ENCODE measurements around the gene CNTNAP1. TPM values are rescaled to one million over a fixed set of nuclear protein-coding genes. Genes with fewer than 3 reads are reported as not detected.
"Not testable (repeated sequence)": the region's sequence is repeated elsewhere in the genome, so short reads cannot be mapped to it uniquely, and the experiment has no call there.

CNTNAP1 gene
- total and polyA plus RNA-seq, 2 donors: 0.76 to 2.1 TPM

DNA sequence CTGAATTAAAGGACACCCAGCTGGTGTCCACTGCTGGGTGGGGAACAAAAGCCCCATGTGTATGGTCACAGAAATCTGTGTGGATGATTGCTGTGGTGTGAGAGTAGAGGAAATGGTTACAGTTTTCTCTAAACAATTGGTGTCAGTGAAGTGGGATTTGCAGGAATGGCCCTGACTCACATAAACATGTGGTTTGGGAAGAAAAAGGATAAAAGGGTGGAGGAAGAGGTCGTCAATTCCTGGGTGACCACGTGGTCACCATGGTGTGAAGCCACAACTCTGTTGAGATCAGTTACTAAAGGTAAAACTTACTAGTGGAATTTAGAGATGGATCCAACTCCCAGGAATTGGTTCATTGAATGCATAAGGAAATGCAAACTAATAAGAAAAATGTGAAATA, 26.8 kb upstream of the CNTNAP1 start:
- Histone ChIP-seq H3K4me1 (ENCODE audit: control insufficient read depth in 2 of 2, insufficient read depth in 2 of 2, low read length in 2 of 2) (peaks cover 4 to 18% of the 10 kb centered on the region in 2 donors), H3K27me3 (ENCODE audit: control insufficient read depth in 2 of 2, insufficient read depth in 1 of 2, low read length in 1 of 2) (peaks cover 4 to 47% of the 10 kb centered on the region in 2 donors), H3K27ac (ENCODE audit: low read depth in 1 of 2, low read length in 1 of 2) (no peak overlapping the region), H3K9me3 (ENCODE audit: control insufficient read depth in 2 of 2, insufficient read depth in 1 of 2, low read length in 1 of 2) (peaks cover 0 to 3% of the 10 kb centered on the region in 2 donors), H3K36me3 (ENCODE audit: control insufficient read depth in 2 of 2, insufficient read depth in 2 of 2, low read length in 1 of 2) (no peaks in the 10 kb centered on the region), H3K4me3 (ENCODE audit: low read length in 2 of 2) (no peak overlapping the region)
- no peak for DNase-seq (ENCODE audit: low read depth in 6 of 9, low spot score in 9 of 9)
- WGBS: 79% methylated on average over 2 of the region's 2 CpGs

DNA sequence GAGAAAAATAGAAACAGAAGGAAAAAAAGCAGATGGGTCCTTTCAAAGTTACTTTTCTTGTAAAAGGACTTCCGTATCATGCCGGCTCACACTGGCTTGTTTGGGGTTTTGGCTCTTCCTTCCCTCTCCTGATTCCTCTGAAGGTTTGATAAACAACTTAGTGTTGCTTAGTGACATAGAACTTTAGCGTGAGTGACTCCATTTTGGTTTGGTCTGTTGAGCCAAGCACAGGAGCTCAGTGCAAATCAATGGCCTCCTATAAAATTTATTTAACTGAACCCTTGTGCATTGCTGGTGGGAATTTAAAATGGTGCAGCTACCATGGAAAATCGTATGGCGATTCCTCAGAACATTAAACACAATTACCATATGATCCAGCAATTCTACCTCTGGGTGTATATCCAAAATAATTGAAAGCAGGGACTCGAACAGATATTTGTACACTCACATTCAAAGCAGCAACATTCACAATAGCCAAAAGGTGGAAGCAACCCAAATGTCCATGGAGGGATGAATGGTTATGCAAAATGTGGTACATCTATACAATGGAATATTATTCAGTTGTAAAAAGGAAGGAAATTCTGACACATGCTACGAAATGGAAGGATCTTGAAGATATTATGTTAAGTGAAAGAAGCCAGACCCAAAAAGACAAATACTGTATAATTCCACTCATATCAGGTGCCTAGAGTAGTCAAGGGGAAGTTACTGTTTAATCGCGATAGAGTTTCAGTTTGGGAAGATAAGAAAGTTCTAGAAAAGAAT, 24.3 kb upstream of the CNTNAP1 start:
- WGBS: 93% methylated on average over 9 of the region's 9 CpGs
- H3K4me1 ChIP-seq (ENCODE audit: control insufficient read depth in 2 of 2, insufficient read depth in 2 of 2, low read length in 2 of 2): peaks cover 4 to 18% of the 10 kb centered on the region in 2 donors
- no peak for DNase-seq (ENCODE audit: low read depth in 6 of 9, low spot score in 9 of 9)

GRCh38 chr17:42659079-42659931, 23.0 kb upstream of the CNTNAP1 start, which contains the start of gene TUBG2:
Gene TUBG2, plus strand, starts transcription at chr17:42659284. Its CDS starts 220 bp downstream, at chr17:42659504.
- Histone ChIP-seq H3K4me1 (ENCODE audit: control insufficient read depth in 2 of 2, insufficient read depth in 2 of 2, low read length in 2 of 2) (peaks cover 4 to 12% of the 10 kb centered on the region in 2 donors), H3K36me3 (ENCODE audit: control insufficient read depth in 2 of 2, insufficient read depth in 2 of 2, low read length in 1 of 2) (no peaks in the 10 kb centered on the region), H3K9me3 (ENCODE audit: control insufficient read depth in 2 of 2, insufficient read depth in 1 of 2, low read length in 1 of 2) (no peaks in the 10 kb centered on the region), H3K27me3 (ENCODE audit: control insufficient read depth in 2 of 2, insufficient read depth in 1 of 2, low read length in 1 of 2) (peaks cover under 1 to 29% of the 10 kb centered on the region in 2 donors), H3K27ac (ENCODE audit: low read depth in 1 of 2, low read length in 1 of 2) (peak within 1 kb of the TSS in 1 of 2 donors; percentile 8), H3K4me3 (ENCODE audit: low read length in 2 of 2) (peak within 1 kb of the TSS; percentile 49 to 66)
- WGBS: 10% methylated on average over 59 of the region's 59 CpGs
- DNase-seq (ENCODE audit: low read depth in 6 of 9, low spot score in 9 of 9): peak in 6 of 9 donors; percentile 57 to 80 (median 64)

More for the DNA sequence above, 24.3 kb upstream of the CNTNAP1 start:
- Histone ChIP-seq H3K36me3 (ENCODE audit: control insufficient read depth in 2 of 2, insufficient read depth in 2 of 2, low read length in 1 of 2) (no peaks in the 10 kb centered on the region), H3K9me3 (ENCODE audit: control insufficient read depth in 2 of 2, insufficient read depth in 1 of 2, low read length in 1 of 2) (peaks cover 0 to 3% of the 10 kb centered on the region in 2 donors), H3K4me3 (ENCODE audit: low read length in 2 of 2) (no peak overlapping the region), H3K27me3 (ENCODE audit: control insufficient read depth in 2 of 2, insufficient read depth in 1 of 2, low read length in 1 of 2) (peaks cover 4 to 42% of the 10 kb centered on the region in 2 donors), H3K27ac (ENCODE audit: low read depth in 1 of 2, low read length in 1 of 2) (no peak overlapping the region)

GRCh38 chr17:42659932-42660274, 22.4 kb upstream of the CNTNAP1 start:
- H3K27ac ChIP-seq (ENCODE audit: low read depth in 1 of 2, low read length in 1 of 2); H3K4me3 ChIP-seq (ENCODE audit: low read length in 2 of 2); H3K36me3 ChIP-seq (ENCODE audit: control insufficient read depth in 2 of 2, insufficient read depth in 2 of 2, low read length in 1 of 2); H3K9me3 ChIP-seq (ENCODE audit: control insufficient read depth in 2 of 2, insufficient read depth in 1 of 2, low read length in 1 of 2); DNase-seq (ENCODE audit: low read depth in 6 of 9, low spot score in 9 of 9): not testable (repeated sequence)
- Histone ChIP-seq H3K27me3 (ENCODE audit: control insufficient read depth in 2 of 2, insufficient read depth in 1 of 2, low read length in 1 of 2) (peaks cover 0 to 23% of the 10 kb centered on the region in 2 donors), H3K4me1 (ENCODE audit: control insufficient read depth in 2 of 2, insufficient read depth in 2 of 2, low read length in 2 of 2) (peaks cover 4 to 12% of the 10 kb centered on the region in 2 donors)
- whole genome bisulfite sequencing: 80% methylated on average over 6 of the region's 14 CpGs

DNA sequence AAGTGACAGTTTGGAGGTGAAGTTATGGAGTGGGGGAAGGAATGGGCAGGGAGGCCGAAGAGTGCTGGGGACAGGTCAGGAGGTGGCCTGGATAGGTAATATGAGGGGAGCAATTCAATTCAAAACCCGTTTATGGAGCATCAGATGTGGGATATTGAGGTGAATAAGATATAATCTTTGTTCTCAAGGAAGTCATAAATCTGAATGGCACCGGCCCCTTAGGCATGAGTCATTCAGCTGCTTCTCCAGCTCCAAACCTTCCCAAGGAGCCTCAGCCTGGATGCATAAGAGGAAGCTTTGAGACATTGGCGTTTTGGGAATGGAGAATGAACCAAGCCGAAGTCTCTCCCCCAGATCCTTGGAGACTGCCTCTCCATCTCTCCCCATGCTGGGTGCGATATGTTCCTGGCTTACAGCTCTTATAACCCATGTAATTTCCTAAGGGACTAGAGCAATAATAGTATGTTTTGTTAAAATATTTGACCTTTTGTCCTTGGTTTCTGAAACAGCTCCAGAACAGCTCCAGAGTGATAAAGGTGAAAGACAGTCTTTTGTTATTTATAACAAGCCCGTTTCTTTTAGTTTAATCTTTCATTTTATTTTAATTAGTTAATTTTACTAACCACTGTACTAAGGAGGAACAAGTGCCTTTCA, 21.5 kb upstream of the CNTNAP1 start:
- WGBS: 82% methylated on average over 7 of the region's 7 CpGs
- H3K4me3 ChIP-seq (ENCODE audit: low read length in 2 of 2): no peak overlapping the region
- no peak overlapping the region for H3K27ac ChIP-seq (ENCODE audit: low read depth in 1 of 2, low read length in 1 of 2)
- H3K36me3 ChIP-seq (ENCODE audit: control insufficient read depth in 2 of 2, insufficient read depth in 2 of 2, low read length in 1 of 2): no peaks in the 10 kb centered on the region
- peaks cover 4 to 12% of the 10 kb centered on the region in 2 donors for H3K4me1 ChIP-seq (ENCODE audit: control insufficient read depth in 2 of 2, insufficient read depth in 2 of 2, low read length in 2 of 2)
- peaks cover 0 to 17% of the 10 kb centered on the region in 2 donors for H3K27me3 ChIP-seq (ENCODE audit: control insufficient read depth in 2 of 2, insufficient read depth in 1 of 2, low read length in 1 of 2)
- no peak for DNase-seq (ENCODE audit: low read depth in 6 of 9, low spot score in 9 of 9)
- H3K9me3 ChIP-seq (ENCODE audit: control insufficient read depth in 2 of 2, insufficient read depth in 1 of 2, low read length in 1 of 2): no peaks in the 10 kb centered on the region

DNA sequence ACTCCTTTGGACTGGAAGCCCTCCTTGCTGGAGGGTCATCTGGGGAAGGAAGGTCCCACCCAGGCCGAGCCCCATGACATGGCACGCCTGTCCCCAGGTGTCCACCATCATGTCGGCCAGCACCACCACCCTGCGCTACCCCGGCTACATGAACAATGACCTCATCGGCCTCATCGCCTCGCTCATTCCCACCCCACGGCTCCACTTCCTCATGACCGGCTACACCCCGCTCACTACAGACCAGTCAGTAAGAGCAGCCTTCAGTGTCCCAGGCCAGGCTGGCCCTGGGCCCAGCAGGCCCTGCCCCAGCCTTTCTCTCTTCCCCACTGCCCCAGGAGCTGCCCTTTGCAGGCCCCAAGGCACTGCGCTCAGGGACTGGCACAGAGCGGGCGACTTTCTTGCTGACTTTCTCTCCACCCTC, 16.7 kb upstream of the CNTNAP1 start:
- Histone ChIP-seq H3K4me3 (ENCODE audit: low read length in 2 of 2) (no peak overlapping the region), H3K27me3 (ENCODE audit: control insufficient read depth in 2 of 2, insufficient read depth in 1 of 2, low read length in 1 of 2) (peaks cover 18 to 30% of the 10 kb centered on the region in 2 donors), H3K36me3 (ENCODE audit: control insufficient read depth in 2 of 2, insufficient read depth in 2 of 2, low read length in 1 of 2) (peaks cover 0 to 2% of the 10 kb centered on the region in 2 donors), H3K27ac (ENCODE audit: low read depth in 1 of 2, low read length in 1 of 2) (no peak overlapping the region), H3K9me3 (ENCODE audit: control insufficient read depth in 2 of 2, insufficient read depth in 1 of 2, low read length in 1 of 2) (no peaks in the 10 kb centered on the region), H3K4me1 (ENCODE audit: control insufficient read depth in 2 of 2, insufficient read depth in 2 of 2, low read length in 2 of 2) (peaks cover 4 to 5% of the 10 kb centered on the region in 2 donors)
- no peak for DNase-seq (ENCODE audit: low read depth in 6 of 9, low spot score in 9 of 9)
- WGBS: 94% methylated on average over 14 of the region's 14 CpGs

GRCh38 chr17:42666126-42666525, 16.2 kb upstream of the CNTNAP1 start:
- 93% methylated on average over 13 of the region's 16 CpGs for WGBS
- not testable (repeated sequence) for H3K9me3 ChIP-seq (ENCODE audit: control insufficient read depth in 2 of 2, insufficient read depth in 1 of 2, low read length in 1 of 2); H3K4me1 ChIP-seq (ENCODE audit: control insufficient read depth in 2 of 2, insufficient read depth in 2 of 2, low read length in 2 of 2); H3K4me3 ChIP-seq (ENCODE audit: low read length in 2 of 2); DNase-seq (ENCODE audit: low read depth in 6 of 9, low spot score in 9 of 9); H3K27ac ChIP-seq (ENCODE audit: low read depth in 1 of 2, low read length in 1 of 2); H3K36me3 ChIP-seq (ENCODE audit: control insufficient read depth in 2 of 2, insufficient read depth in 2 of 2, low read length in 1 of 2)
- peaks cover 23 to 33% of the 10 kb centered on the region in 2 donors for H3K27me3 ChIP-seq (ENCODE audit: control insufficient read depth in 2 of 2, insufficient read depth in 1 of 2, low read length in 1 of 2)

- H3K4me3 ChIP-seq (ENCODE audit: low read length in 2 of 2): no peak overlapping the region
- no peak for DNase-seq (ENCODE audit: low read depth in 6 of 9, low spot score in 9 of 9)
- peaks cover 35 to 45% of the 10 kb centered on the region in 2 donors for H3K27me3 ChIP-seq (ENCODE audit: control insufficient read depth in 2 of 2, insufficient read depth in 1 of 2, low read length in 1 of 2)
- WGBS: 93% methylated on average over 7 of the region's 7 CpGs
- peaks cover 0 to 2% of the 10 kb centered on the region in 2 donors for H3K36me3 ChIP-seq (ENCODE audit: control insufficient read depth in 2 of 2, insufficient read depth in 2 of 2, low read length in 1 of 2)
- H3K27ac ChIP-seq (ENCODE audit: low read depth in 1 of 2, low read length in 1 of 2): no peak overlapping the region
- peaks cover 0 to 8% of the 10 kb centered on the region in 2 donors for H3K9me3 ChIP-seq (ENCODE audit: control insufficient read depth in 2 of 2, insufficient read depth in 1 of 2, low read length in 1 of 2)
- peaks cover 8 to 19% of the 10 kb centered on the region in 2 donors for H3K4me1 ChIP-seq (ENCODE audit: control insufficient read depth in 2 of 2, insufficient read depth in 2 of 2, low read length in 2 of 2)
Measured at GRCh38 chr17:42667088-42667951, 15.0 kb upstream of the CNTNAP1 start.
